Cardiac muscle cell (in vitro differentiated cells and primary cell): ENCODE results near the gene ARID5A. TPM values are rescaled to one million over a fixed set of nuclear protein-coding genes. Genes with fewer than 3 reads are reported as not detected.
A peak's percentile ranks its signal among the peaks of the same experiment; 100 is the strongest.
"Not testable (repeated sequence)": the region's sequence is repeated elsewhere in the genome, so short reads cannot be mapped to it uniquely, and the experiment has no call there.

ENCODE experiments used
- DNase-seq, 2 donors: peaks; one replicate each; pipeline versions ENCODE4 v3.0.0 to v3.0.0-alpha.2; 2010 to 2017; ENCODE audit warnings: low read depth in 1 of 2, low spot score in 1 of 2
- H3K27ac ChIP-seq: fragments of 200-600 bp; sonication (generic); 2 replicates; pipeline ENCODE4 v1.5.1; 2016
- H3K27me3 ChIP-seq: fragments of 200-600 bp; sonication (generic); 2 replicates; pipeline ENCODE4 v1.6.0; 2016; ENCODE audit warnings: control low read depth
- H3K36me3 ChIP-seq: fragments of 200-600 bp; sonication (generic); 2 replicates; pipeline ENCODE4 v1.5.1; 2016; ENCODE audit warnings: control low read depth
- H3K4me1 ChIP-seq: fragments of 200-600 bp; sonication (generic); 2 replicates; pipeline ENCODE4 v1.8.1; 2017; ENCODE audit warnings: low read depth, mild to moderate bottlenecking, mixed run types
- H3K4me3 ChIP-seq: fragments of 200-600 bp; sonication (generic); 2 replicates; pipeline ENCODE4 v1.5.1; 2016; ENCODE audit warnings: mild to moderate bottlenecking
- H3K9me3 ChIP-seq: fragments of 200-600 bp; sonication (generic); 2 replicates; pipeline ENCODE4 v1.5.1; 2017; ENCODE audit warnings: low read depth, mild to moderate bottlenecking, control low read depth
- polyA plus RNA-seq: library from polyadenylated mRNA; unstranded; fragments of >200 nt; fragmentation: Nextera tagmentation; extraction: Ambion mirVana; gene quantifications from 2 replicates; pipeline ENCODE4 v1.2.1, GENCODE V29; 2016
- total RNA-seq: library from RNA; depleted of rRNA; stranded (reverse); fragments of >200 nt; gene quantifications from 2 replicates; pipeline ENCODE4 v1.2.3, GENCODE V29; 2016
- TF ChIP-seq, protein P1 (sequence below): IDR thresholded peaks from 2 replicates; pipeline ENCODE4 v1.5.1; 2012; ENCODE audit warnings: low read depth, mild to moderate bottlenecking, low read length

Gene ARID5A
- total and polyA plus RNA-seq, 2 experiments from 2014 or later = 7.6 to 7.8 TPM

- Histone ChIP-seq H3K36me3 (no peaks in the 10 kb centered on the region), H3K9me3 (no peaks in the 10 kb centered on the region), H3K27me3 (no peaks in the 10 kb centered on the region), H3K27ac (no peak overlapping the region), H3K4me1 (no peaks in the 10 kb centered on the region), H3K4me3 (no peak overlapping the region)
- no peak for DNase-seq
- TF ChIP-seq, protein P1, sequence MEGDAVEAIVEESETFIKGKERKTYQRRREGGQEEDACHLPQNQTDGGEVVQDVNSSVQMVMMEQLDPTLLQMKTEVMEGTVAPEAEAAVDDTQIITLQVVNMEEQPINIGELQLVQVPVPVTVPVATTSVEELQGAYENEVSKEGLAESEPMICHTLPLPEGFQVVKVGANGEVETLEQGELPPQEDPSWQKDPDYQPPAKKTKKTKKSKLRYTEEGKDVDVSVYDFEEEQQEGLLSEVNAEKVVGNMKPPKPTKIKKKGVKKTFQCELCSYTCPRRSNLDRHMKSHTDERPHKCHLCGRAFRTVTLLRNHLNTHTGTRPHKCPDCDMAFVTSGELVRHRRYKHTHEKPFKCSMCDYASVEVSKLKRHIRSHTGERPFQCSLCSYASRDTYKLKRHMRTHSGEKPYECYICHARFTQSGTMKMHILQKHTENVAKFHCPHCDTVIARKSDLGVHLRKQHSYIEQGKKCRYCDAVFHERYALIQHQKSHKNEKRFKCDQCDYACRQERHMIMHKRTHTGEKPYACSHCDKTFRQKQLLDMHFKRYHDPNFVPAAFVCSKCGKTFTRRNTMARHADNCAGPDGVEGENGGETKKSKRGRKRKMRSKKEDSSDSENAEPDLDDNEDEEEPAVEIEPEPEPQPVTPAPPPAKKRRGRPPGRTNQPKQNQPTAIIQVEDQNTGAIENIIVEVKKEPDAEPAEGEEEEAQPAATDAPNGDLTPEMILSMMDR = no peak
Measured at GRCh38 chr2:96551605-96552314, 15.2 kb downstream of the ARID5A start.

DNA sequence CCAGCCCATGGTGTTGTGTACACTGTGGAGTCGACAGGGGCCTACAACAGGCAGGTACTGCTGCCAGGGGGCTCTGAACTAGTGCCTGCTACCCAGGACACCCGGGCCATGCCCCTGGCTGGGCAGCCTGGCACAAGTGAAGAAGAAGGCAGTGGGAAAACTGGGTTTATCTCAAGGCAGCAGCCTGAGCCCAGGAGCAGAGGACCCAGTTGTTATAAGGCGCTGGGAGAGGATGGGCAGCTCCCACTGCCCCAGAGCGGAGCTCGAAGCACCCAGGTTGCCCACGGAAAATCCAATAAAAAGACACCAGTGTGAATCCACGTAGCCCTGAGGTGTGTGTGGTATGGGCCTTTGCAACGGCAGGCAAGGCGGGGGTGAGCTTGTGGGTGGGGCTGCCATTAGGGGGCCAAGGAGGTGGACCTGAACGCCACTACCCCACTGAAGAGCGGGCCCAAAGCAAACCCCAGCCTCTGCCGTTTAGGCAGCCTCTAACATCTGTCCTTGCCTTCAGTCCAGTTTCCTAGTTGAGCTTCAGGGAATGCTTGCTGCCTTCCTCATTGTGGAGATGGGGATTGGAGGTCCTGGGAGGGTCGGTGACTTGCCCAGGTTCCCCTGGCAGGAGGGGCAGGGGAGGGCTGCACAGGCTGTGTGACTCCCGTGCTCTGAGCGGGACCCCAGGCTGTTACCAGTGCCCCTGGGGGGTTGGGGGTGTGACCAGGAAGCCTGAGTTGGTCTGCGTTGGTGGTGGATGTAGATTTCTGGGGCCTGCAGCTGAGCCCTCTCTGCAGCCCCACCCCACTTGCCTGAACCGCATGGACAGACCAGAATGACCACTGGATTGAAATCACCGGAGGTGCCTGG lies 16.0 kb downstream of the ARID5A start:
- TF ChIP-seq, protein P1 = no peak
- DNase-seq = no peak
- Histone ChIP-seq H3K36me3 (no peaks in the 10 kb centered on the region), H3K27ac (no peak overlapping the region), H3K4me3 (no peak overlapping the region), H3K27me3 (no peaks in the 10 kb centered on the region), H3K4me1 (no peaks in the 10 kb centered on the region), H3K9me3 (no peaks in the 10 kb centered on the region)

DNA sequence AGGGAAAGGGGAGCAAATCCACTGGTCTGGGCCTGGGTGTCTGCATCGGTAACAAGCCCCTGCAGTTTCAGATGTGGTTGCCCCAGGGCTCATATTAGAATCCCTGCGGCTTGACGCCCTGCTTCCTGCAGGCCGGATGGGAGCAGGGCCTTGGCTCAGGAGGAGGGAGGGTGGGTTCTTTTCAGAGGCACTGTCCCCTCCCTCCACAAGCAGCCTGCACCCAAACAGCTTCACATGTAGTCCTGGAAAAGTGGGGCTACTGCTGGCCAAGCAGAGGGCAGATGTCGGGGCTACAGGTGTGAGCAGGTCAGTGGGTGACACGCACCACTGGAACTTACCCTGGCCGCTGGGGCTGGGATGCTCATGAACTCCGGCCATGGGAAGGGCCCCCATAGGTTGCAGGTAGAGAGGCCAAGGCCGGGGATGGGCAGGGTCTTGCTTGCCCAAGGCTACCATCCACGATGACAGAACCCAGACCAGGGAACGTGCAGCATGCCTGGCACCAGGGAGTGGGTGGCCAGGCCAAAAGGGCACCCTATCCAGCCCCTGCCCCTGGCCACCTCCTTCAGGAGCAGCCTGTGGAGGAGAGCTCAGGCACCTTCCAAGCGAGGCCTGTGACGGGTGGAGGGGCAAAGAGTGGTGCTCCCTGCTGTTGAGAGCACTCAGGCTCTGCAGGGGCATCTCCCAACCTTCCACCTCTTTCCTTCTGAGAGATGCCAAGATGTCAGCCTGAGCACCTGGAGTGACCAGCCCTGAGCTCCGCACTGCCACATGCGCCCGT lies 16.8 kb downstream of the ARID5A start:
- no peak for DNase-seq

DNA sequence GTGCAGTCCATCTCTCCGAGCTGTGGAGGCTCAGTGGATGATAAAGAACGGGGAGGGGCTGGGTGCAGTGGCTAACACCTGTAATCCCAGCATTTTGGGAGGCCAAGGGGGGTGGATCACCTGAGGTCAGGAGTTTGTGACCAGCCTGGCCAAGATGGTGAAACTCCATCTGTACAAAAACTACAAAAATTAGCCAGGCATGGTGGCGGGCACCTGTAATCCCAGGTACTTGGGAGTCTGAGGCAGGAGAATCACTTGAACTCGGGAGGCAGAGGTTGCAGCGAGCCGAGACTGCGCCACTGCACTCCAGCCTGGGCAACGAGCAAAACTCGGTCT lies 17.4 kb downstream of the ARID5A start:
- H3K27me3 ChIP-seq, H3K4me3 ChIP-seq, H3K4me1 ChIP-seq, H3K36me3 ChIP-seq, H3K9me3 ChIP-seq, H3K27ac ChIP-seq, DNase-seq: not testable (repeated sequence)

More for the DNA sequence above, 16.8 kb downstream of the ARID5A start:
- Histone ChIP-seq H3K4me1 (no peaks in the 10 kb centered on the region), H3K4me3 (no peak overlapping the region), H3K27ac (no peak overlapping the region), H3K9me3 (no peaks in the 10 kb centered on the region), H3K36me3 (no peaks in the 10 kb centered on the region), H3K27me3 (no peaks in the 10 kb centered on the region)
- TF ChIP-seq, protein P1 = no peak

DNA sequence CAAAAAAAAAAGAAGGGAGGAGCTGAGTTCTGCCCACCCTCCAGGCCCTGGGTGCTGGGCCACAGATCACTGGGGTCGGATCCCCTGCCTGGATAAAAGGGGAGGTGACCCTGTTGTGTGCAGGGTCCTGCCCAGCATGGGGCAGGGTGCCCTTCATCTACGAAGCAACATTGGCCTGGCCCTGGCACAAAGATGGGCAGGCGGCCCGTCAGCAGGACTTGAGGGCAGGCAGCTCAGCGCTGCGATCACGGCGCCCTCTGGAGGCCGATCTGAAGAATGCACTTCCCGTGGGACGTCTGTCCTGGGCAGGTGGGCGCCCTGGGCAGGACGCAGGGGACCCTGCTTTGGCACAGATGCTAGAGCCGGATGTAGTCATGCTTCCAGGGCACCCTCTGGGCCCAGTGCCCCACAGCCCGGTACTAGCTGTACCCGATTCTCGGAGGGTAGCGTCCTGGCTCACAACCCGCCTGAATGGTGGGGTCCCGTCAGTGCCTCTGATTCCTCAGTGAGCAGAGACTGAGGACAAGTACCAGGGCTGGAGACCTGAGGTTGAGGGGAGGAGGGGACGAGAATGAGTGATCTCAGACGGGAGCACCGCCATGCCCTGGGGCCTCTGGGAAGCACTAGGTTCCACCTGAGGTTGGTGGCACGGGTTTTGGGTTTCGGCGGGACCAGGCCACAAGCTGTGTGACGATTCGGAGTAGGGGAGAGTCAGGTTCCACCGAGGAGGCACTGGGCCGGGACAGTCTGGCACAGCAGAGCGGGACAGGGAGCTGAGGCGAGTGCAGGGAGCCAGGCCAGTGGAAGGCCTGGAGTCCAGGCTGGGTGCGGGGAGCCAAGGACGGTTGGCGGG lies 18.0 kb downstream of the ARID5A start:
- no peaks in the 10 kb centered on the region for H3K36me3 ChIP-seq
- H3K9me3 ChIP-seq = no peaks in the 10 kb centered on the region
- no peak overlapping the region for H3K4me3 ChIP-seq
- no peak overlapping the region for H3K27ac ChIP-seq
- TF ChIP-seq, protein P1 = peak; percentile 91
- H3K27me3 ChIP-seq = no peaks in the 10 kb centered on the region
- peak; percentile 68 to 70 for DNase-seq
- no peaks in the 10 kb centered on the region for H3K4me1 ChIP-seq
